Psoas muscle (tissue), 8 donors: ENCODE data around the gene GNGT2. TPM values are rescaled to one million over a fixed set of nuclear protein-coding genes. Genes with fewer than 3 reads are reported as not detected.

Experiments used
- ATAC-seq, 4 donors: fragments of 200-7000 bp; cut with Tn5 transposase; one replicate each; pipeline ENCODE4 v1.9.1; 2020; ENCODE audit warnings: moderate library complexity in 3 of 4, mild to moderate bottlenecking in 2 of 4
- DNase-seq, 2 donors: peaks; one replicate each; pipeline ENCODE4 v3.0.0-alpha.2; 2020
- H3K27ac ChIP-seq: fragments of 200-600 bp; one replicate; pipeline ENCODE4 v1.8.0; 2022
- H3K27me3 ChIP-seq, 3 donors: fragments of 200-600 bp in 1 of 3; one replicate each; pipeline versions ENCODE4 v1.6.1 to v1.8.0; 2013 to 2022; ENCODE audit warnings: low read length in 2 of 3, mild to moderate bottlenecking in 2 of 3, moderate library complexity in 1 of 3; ENCODE audit not compliant: insufficient read depth in 3 of 3
- H3K36me3 ChIP-seq, 2 donors: fragments of 200-600 bp in 1 of 2; one replicate each; pipeline versions ENCODE4 v1.6.1 to v1.8.0; 2013 to 2022; ENCODE audit warnings: low read depth in 1 of 2, mild to moderate bottlenecking in 1 of 2, moderate library complexity in 1 of 2; ENCODE audit not compliant: insufficient read depth in 1 of 2
- H3K4me1 ChIP-seq: fragments of 200-600 bp; one replicate; pipeline ENCODE4 v1.8.0; 2022
- H3K4me3 ChIP-seq: fragments of 200-600 bp; one replicate; pipeline ENCODE4 v1.8.0; 2022; ENCODE audit warnings: mild to moderate bottlenecking
- H3K9me3 ChIP-seq: fragments of 200-600 bp; one replicate; pipeline ENCODE4 v1.8.0; 2022
- CTCF ChIP-seq: fragments of 200-600 bp; IDR thresholded peaks from one replicate; pipeline ENCODE4 v1.8.0; 2022; ENCODE audit warnings: antibody characterized with exemption
- WGBS, 3 donors: extraction: QIAGEN DNeasy Blood & Tissue Kit; methylation state at CpG; one replicate each; pipeline versions ENCODE4 v1.1.6 to v1.1.7; 2013; 5-methylcytosine and 5-hydroxymethylcytosine counted together
- intact Hi-C, 2 donors: fragments of 100-400 bp; cut with DNase I; formaldehyde crosslinking; loops; one replicate each; pipeline versions ENCODE4 v1.11.0 to v1.14.2; 2022
- polyA plus RNA-seq, 3 donors: library from polyadenylated mRNA; stranded (reverse); fragments of 200-250 nt; gene quantifications; one replicate each; pipeline ENCODE4 v1.2.3, GENCODE V29; 2013
- total RNA-seq, 4 donors: library from RNA; stranded (reverse); fragmentation: NEBNext Ultra II Directional in 2 of 4; extraction: Animal tissue kit (Norgen Biotek cat#: 25700) in 2 of 4; gene quantifications; one replicate each; pipeline versions ENCODE4 v1.2.1 to v1.2.4, GENCODE V29; 2021 to 2023
- donor health status: healthy with polysubstance abuse.
- donor health status: DM: no; HTN: no; CAD: no; lungs with moderate emphysema.
- donor health status: Bipolar disorder and iron deficiency.
- donor health status: healthy.
- donor health status: DM: yes; HTN: yes; CAD: no.
- donor health status: DM: no; HTN: no; CAD: no.
- donor health status: DM: no; HTN: no; CAD: no.
- donor health status: DM: yes; HTN: yes; CAD: no.

GNGT2 gene
- total and polyA plus RNA-seq, 7 donors, result 0.32 to 2.0 (median 0.57) TPM

GRCh38 chr17:49193513-49194296 lies 16.7 kb downstream of the GNGT2 start:
- H3K27ac ChIP-seq, result peak overlapping the region; percentile 95
- ATAC-seq (no peak), DNase-seq (peak; percentile 35 to 56)
- 9% methylated on average over 21 of the region's 21 CpGs for WGBS, 3 donors
- no peaks in the 10 kb centered on the region for H3K27me3 ChIP-seq
- no peaks in the 10 kb centered on the region for H3K4me1 ChIP-seq
- H3K36me3 ChIP-seq, result no peaks in the 10 kb centered on the region
- TF ChIP-seq CTCF, result no peak
- intact Hi-C loops, result loop anchor here in 1 of 2 donors (5.0 kb wide), 1 partner anchor 34 kb away; no protein-coding TSS in a partner anchor
- no peaks in the 10 kb centered on the region for H3K9me3 ChIP-seq
- peak overlapping the region; percentile 86 for H3K4me3 ChIP-seq

- Histone ChIP-seq H3K36me3 (no peaks in the 10 kb centered on the region), H3K27ac (peak overlapping the region; percentile 95), H3K27me3 (no peaks in the 10 kb centered on the region), H3K9me3 (no peaks in the 10 kb centered on the region), H3K4me3 (peak overlapping the region; percentile 86), H3K4me1 (no peaks in the 10 kb centered on the region)
- intact Hi-C loops, result loop anchor here in 1 of 2 donors (5.0 kb wide), 1 partner anchor 35 kb away; no protein-coding TSS in a partner anchor
- DNase-seq (peak; percentile 88 to 95), ATAC-seq (peak; percentile 86 to 93 (median 87))
- TF ChIP-seq CTCF, result no peak
- 0 to 1% (median 0%) methylated on average over 49 to 53 of the region's 53 CpGs for WGBS, 3 donors
Measured at GRCh38 chr17:49191917-49192741, 18.2 kb downstream of the GNGT2 start.

GRCh38 chr17:49191409-49191916 lies 18.9 kb downstream of the GNGT2 start:
- DNase-seq (no peak), ATAC-seq (no peak)
- Histone ChIP-seq H3K27me3 (no peaks in the 10 kb centered on the region), H3K36me3 (no peaks in the 10 kb centered on the region), H3K4me3 (peak overlapping the region; percentile 86), H3K27ac (peak overlapping the region; percentile 95), H3K4me1 (no peaks in the 10 kb centered on the region), H3K9me3 (no peaks in the 10 kb centered on the region)
- intact Hi-C loops, result loop anchor here in 1 of 2 donors (5.0 kb wide), 1 partner anchor 36 kb away; no protein-coding TSS in a partner anchor
- no peak for TF ChIP-seq CTCF
- WGBS, 3 donors, result 8 to 9% (median 8%) methylated on average over 8 of the region's 8 CpGs

- no peak for DNase-seq
- H3K9me3 ChIP-seq, result no peaks in the 10 kb centered on the region
- no peaks in the 10 kb centered on the region for H3K27me3 ChIP-seq
- intact Hi-C loops, result loop anchor here in 1 of 2 donors (5.0 kb wide), 1 partner anchor 36 kb away; no protein-coding TSS in a partner anchor
- H3K27ac ChIP-seq, result peak overlapping the region; percentile 95
- H3K36me3 ChIP-seq, result no peaks in the 10 kb centered on the region
- TF ChIP-seq CTCF, result no peak
- no peak overlapping the region for H3K4me3 ChIP-seq
- 42 to 53% (median 44%) methylated on average over 4 of the region's 4 CpGs for WGBS, 3 donors
- no peak for ATAC-seq
- no peaks in the 10 kb centered on the region for H3K4me1 ChIP-seq
Measured at GRCh38 chr17:49190932-49191331, 19.4 kb downstream of the GNGT2 start.
